ENCODE data around the gene TREM2. TPM values are rescaled to one million over a fixed set of nuclear protein-coding genes. Genes with fewer than 3 reads are reported as not detected.
"Not testable (repeated sequence)": the region's sequence is repeated elsewhere in the genome, so short reads cannot be mapped to it uniquely, and the experiment has no call there.

Gene TREM2
- total RNA-seq, 6 experiments from 2014 or later = 0.20 to 4.6 (median 2.3) TPM

- Histone ChIP-seq H3K4me3 (no peak overlapping the region), H3K4me1 (no peaks in the 10 kb centered on the region), H3K27ac (no peak overlapping the region), H3K9me3 (no peaks in the 10 kb centered on the region), H3K36me3 (no peaks in the 10 kb centered on the region), H3K27me3 (no peaks in the 10 kb centered on the region)
- ATAC-seq = no peak
- intact Hi-C loops (cut with DNase I) = no loop called here
- DNase-seq = no peak
- no peak for TF ChIP-seq POLR2A (IDR thresholded peaks at IDR 0.05)
- TF ChIP-seq CTCF (IDR thresholded peaks at IDR 0.05) = no peak
- 13% methylated on average over 1 of the region's 3 CpGs for WGBS (ENCODE audit: insufficient coverage, low coverage, low lambda C conversion rate, missing lambda C conversion rate)
Observed at GRCh38 chr6:41190791-41191190, 27.9 kb upstream of the TREM2 start.

- no peak overlapping the region for H3K27ac ChIP-seq
- 68% methylated on average over 2 of the region's 2 CpGs for WGBS (ENCODE audit: insufficient coverage, low coverage, low lambda C conversion rate, missing lambda C conversion rate)
- no peaks in the 10 kb centered on the region for H3K9me3 ChIP-seq
- H3K36me3 ChIP-seq = no peaks in the 10 kb centered on the region
- intact Hi-C loops (cut with DNase I) = no loop called here
- TF ChIP-seq CTCF (IDR thresholded peaks at IDR 0.05) (no peak), POLR2A (IDR thresholded peaks at IDR 0.05) (no peak)
- no peaks in the 10 kb centered on the region for H3K27me3 ChIP-seq
- DNase-seq (no peak), ATAC-seq (no peak)
- no peaks in the 10 kb centered on the region for H3K4me1 ChIP-seq
- no peak overlapping the region for H3K4me3 ChIP-seq
Observed at GRCh38 chr6:41189967-41190366, 27.1 kb upstream of the TREM2 start.

DNA sequence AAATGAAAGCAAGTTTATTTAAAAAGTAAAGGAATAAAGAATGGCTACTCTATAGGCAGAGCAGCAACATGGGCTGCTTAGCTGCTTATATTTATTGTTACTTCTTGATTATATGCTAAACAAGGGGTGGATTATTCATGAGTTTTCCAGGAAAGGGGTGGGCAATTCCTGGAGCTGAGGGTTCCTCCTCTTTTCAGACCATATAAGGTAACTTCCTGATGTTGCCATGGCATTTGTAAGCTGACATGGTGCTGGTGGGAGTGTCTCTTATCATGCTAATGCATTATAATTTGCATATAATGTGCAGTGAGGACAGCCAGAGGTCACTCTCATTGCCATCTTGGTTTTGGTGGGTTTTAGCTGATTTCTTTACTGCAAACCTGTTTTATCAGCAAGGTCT is 26.1 kb upstream of the TREM2 start:
- DNase-seq; H3K36me3 ChIP-seq; H3K4me3 ChIP-seq; H3K27me3 ChIP-seq; H3K27ac ChIP-seq; ATAC-seq; intact Hi-C loops (cut with DNase I); H3K4me1 ChIP-seq; H3K9me3 ChIP-seq: not testable (repeated sequence)

GRCh38 chr6:41187924-41188886 is 25.3 kb upstream of the TREM2 start:
- Histone ChIP-seq H3K27me3 (no peaks in the 10 kb centered on the region), H3K4me3 (no peak overlapping the region), H3K9me3 (no peaks in the 10 kb centered on the region), H3K4me1 (no peaks in the 10 kb centered on the region), H3K36me3 (no peaks in the 10 kb centered on the region), H3K27ac (no peak overlapping the region)
- intact Hi-C loops (cut with DNase I) = no loop called here
- DNase-seq (no peak), ATAC-seq (no peak)
- 57% methylated on average over 3 of the region's 8 CpGs for WGBS (ENCODE audit: insufficient coverage, low coverage, low lambda C conversion rate, missing lambda C conversion rate)
- no peak for TF ChIP-seq POLR2A (IDR thresholded peaks at IDR 0.05)

DNA sequence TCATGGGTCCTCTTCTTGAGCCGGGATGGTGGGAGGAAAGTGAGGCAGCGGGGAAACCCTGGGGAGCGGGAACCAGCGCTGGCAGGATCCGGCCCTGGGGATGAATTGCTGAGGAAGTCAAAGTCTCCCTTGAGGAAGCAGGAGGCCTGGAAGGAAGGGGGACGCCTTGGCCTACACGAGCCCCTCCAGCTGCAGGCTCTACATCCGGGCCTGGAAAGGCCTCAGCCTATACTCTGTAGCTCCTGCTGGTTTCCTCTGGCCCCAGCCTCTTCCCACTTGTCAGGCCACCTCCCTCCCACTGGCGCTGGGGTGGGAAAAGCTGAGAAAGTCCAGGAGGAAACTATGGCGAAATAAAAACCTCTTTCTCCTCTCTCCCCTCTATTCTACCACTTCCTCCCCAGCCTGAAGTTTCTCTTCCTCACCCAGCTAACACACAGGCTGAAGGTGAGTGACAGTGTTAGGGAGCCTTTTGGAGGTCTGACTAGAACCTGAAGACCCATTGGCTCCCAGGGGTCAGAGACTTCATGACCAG is 23.2 kb upstream of the TREM2 start:
- H3K27me3 ChIP-seq = no peaks in the 10 kb centered on the region
- no peaks in the 10 kb centered on the region for H3K36me3 ChIP-seq
- no peak overlapping the region for H3K27ac ChIP-seq
- no peak overlapping the region for H3K4me3 ChIP-seq
- H3K9me3 ChIP-seq = no peaks in the 10 kb centered on the region
- no peak for TF ChIP-seq POLR2A (IDR thresholded peaks at IDR 0.05)
- TF ChIP-seq CTCF (IDR thresholded peaks at IDR 0.05) = no peak
- H3K4me1 ChIP-seq = no peaks in the 10 kb centered on the region
- ATAC-seq (no peak), DNase-seq (no peak)
- intact Hi-C loops (cut with DNase I) = no loop called here
- 43% methylated on average over 6 of the region's 10 CpGs for WGBS (ENCODE audit: insufficient coverage, low coverage, low lambda C conversion rate, missing lambda C conversion rate)

All from right lobe of liver (tissue), 6 donors.